Measurements from ENCODE around the gene SCP2.
A peak's percentile ranks its signal among the peaks of the same experiment; 100 is the strongest.

The SCP2 gene, protein sequence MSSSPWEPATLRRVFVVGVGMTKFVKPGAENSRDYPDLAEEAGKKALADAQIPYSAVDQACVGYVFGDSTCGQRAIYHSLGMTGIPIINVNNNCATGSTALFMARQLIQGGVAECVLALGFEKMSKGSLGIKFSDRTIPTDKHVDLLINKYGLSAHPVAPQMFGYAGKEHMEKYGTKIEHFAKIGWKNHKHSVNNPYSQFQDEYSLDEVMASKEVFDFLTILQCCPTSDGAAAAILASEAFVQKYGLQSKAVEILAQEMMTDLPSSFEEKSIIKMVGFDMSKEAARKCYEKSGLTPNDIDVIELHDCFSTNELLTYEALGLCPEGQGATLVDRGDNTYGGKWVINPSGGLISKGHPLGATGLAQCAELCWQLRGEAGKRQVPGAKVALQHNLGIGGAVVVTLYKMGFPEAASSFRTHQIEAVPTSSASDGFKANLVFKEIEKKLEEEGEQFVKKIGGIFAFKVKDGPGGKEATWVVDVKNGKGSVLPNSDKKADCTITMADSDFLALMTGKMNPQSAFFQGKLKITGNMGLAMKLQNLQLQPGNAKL

DNA sequence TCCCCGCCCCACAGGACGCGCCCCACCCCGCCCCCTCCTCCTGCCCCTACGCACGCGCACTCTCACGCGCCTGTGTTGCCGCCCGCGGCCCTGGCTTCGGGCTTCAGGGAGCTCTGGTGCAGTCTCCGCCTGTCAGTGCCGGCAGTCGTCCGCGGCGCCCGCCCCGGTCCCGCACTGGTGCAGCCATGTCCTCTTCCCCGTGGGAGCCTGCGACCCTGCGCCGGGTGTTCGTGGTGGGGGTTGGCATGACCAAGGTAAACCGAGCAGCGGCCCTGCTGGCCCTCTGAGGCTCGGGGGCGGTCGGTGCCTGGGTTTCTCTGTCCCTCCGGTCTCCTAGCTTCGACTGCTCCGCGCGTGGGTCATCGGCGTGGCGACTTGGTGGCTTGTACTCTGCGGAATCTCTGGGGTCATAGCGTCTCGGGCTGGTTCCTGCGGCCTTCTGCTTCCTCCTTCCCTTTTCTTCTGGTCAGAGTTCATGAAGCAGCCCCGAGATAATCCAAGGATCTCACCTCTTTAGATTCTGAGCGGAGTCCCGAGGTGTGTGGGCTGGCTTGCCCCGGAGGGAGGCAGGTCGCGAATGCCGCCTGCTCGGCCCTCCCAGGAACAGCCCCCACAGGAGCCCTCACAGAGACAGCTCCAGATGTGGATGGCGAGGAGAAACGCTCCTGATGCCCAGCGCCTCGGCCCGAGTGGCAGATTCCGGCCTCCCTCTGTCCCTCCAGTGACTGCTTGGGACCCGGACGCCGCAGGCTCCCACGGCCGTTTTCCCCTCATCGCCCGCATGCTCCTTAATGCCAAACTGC is at the start of gene SCP2:
SCP2 (plus strand) TSS at position 65 of the 803 bp plus-strand sequence; CDS start at position 186, 121 bp downstream.
- peak; percentile 69 for DNase-seq

DNA sequence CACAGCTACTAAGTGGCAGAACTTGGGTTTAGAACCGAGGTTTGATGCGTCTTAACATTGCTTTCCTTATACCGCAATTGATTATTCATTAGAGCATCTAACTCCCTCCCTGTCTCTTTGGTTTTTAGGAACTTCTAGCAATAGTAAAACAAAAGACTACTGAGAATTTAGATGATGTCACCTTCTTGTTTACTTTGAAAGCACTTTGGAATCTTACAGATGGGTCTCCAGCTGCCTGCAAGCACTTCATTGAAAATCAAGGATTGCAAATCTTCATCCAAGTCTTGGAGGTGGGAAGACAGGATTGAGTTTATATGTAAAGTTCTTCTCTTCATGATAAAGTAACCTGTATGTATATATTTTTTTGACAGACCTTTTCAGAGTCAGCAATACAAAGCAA is 49.5 kb upstream of the SCP2 start:
- no peak for DNase-seq

DNA sequence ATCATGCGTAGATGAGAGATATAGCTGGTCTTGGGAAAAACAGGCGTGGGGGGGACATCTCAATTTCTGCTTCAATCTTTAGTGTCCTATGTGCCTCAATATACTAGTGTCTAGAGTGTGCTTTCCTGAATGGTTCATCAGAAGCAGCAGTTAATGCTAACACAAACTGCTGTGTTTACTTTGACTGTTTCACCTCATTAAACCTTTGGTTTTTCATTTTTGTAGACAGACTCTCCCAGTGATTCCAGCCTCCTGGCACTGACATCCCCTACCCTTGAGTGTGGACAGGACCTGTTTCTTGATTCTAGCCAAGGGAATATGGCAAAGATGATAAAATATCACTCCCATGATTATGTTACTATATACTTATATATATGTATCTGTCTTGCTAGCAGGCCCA is 46.9 kb upstream of the SCP2 start:
- no peak for DNase-seq

DNA sequence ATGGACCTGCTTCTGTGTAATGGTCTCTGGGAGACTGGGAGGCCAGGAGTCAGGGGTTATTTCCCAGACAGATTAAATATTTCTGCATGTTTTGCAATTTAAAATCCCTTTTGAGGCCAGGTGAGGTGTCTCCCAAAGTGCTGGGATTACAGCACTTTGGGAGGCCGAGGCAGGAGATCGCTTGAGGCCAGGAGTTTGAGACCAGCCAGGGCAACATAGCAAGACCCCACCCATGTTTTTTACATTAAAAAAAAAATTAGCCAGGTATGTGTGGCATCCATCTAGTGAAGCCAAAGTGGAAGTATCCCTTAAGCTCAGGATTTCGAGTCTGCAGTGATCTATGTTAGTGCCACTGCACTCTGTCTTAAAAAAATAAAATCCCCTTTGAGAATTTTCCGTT is 39.6 kb upstream of the SCP2 start:
- no peak for DNase-seq

DNA sequence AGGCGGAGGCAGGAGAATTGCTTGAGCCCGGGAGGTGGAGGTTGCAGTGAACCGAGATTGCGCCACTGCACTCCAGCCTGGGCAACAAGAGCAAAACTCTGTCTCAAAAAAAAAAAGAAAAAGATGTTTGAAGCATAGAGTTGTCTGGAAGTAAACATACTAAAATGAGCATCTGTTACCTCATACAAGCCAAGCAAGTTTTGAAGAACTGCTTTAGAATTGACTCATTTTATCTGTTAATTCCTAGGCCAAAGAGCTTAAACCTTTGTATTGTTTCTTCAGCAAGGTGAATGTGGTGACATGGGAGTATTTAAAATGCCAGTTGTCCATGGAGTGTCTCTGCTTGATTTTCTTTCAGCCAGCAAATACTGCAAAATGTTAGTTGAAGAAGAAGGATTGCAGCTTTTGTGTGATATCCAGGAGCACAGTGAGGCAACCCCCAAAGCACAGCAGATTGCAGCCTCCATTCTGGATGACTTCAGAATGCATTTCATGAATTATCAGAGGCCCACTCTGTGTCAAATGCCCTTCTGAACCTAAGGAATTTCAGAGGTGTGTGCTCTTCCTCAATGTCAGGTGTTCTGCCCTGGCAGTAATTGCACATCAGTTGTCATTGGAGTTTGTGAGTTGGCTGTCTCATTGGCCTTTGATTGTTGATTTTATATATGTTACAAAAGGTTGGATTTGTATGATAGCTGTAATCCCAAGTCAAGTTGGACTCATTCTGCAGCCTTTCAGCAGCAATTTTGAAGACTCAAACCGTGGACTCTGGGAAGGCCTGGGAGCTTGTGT is 34.5 kb upstream of the SCP2 start:
- DNase-seq, result no peak

DNA sequence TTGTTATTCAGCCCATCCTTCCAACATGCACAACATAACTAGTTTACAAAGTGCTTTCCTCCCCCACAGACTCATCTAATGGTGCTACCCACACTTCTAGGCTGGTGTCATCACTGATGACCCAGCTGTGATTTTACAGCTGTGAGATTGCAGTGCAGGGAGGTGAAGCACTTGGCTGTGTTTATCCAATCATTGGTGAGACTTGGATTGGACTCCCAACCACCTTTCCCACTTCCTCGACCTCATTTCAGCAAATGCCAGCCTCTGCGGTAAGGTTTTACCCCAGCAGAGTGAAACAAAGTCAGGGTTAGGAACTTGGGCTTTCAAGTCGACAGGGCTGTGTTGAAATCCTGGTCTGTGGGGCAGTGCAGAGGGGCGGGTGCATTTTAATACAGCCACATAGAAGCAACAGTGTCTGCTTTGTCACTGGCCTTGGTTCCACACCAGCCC is 27.6 kb upstream of the SCP2 start:
- no peak for DNase-seq

DNA sequence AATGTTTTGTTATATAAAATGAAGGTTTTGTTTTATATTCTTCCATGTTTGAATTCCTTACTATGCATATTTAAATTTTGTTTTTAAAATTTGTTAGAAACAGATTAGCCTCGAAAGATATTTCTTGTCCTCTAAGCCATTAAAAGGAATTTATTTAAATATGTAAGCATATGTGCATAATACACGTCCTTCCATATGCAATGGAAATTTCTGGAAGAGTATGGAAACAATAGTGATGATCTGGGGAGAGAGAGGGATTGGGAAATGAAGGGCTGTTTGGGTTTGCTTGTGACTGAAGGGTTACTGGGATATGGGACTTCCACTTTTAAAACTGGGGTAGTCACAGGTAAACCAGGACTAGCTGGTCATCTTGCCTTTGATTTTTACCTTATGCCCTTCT is 26.7 kb upstream of the SCP2 start:
- DNase-seq, result no peak

DNA sequence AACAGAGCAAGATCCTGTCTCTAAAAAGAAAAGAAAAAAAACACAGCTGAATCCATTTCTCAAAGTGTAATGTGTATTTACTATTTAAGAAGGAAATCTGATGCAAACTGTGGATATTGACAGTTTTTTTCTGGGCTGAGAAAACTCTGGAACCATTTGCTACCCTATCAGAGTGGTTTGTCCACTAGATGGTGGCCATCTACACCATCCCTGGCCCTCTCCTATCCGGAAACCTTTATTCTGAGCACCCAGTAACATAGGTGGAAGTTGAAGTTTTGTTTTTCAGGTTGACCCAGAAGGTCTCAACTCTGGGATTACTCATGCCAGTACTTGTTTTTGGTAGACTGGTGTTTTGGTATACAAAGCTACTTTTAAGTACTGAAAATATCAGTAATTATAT is 25.7 kb upstream of the SCP2 start:
- no peak for DNase-seq

DNA sequence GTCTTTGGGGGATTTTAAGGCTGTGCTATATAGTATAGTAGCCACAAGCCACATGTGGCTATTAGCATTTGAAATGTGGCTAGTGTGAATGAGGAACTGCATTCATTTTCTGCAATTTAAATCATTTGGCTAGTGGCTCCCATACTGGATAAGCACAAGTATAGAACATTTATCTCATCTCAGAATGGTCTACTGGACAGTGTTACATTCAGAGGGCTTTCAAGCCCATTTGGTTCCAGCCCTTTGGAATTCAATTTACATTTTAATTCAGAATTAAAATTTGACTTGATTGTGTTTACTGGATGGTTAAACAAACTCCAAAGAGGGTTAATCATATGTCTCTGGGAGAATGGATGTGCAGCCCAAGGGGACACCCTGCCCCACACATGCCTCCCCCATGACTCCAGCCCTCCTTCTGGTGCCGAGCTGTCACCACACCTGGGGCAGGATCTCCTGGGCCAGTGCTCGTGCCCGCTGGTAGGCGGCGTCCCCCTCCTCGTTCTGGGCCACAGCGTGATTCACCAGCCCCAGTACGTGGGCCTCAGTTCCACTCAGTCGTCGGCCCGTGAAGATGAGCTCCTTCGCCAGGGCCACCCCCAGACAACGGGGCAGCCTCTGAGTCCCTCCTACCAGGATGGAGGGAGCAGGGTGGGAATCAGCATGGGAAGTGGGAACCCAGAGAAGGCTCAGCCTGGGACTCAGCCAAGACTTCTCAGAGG is 22.7 kb upstream of the SCP2 start:
- no peak for DNase-seq

DNA sequence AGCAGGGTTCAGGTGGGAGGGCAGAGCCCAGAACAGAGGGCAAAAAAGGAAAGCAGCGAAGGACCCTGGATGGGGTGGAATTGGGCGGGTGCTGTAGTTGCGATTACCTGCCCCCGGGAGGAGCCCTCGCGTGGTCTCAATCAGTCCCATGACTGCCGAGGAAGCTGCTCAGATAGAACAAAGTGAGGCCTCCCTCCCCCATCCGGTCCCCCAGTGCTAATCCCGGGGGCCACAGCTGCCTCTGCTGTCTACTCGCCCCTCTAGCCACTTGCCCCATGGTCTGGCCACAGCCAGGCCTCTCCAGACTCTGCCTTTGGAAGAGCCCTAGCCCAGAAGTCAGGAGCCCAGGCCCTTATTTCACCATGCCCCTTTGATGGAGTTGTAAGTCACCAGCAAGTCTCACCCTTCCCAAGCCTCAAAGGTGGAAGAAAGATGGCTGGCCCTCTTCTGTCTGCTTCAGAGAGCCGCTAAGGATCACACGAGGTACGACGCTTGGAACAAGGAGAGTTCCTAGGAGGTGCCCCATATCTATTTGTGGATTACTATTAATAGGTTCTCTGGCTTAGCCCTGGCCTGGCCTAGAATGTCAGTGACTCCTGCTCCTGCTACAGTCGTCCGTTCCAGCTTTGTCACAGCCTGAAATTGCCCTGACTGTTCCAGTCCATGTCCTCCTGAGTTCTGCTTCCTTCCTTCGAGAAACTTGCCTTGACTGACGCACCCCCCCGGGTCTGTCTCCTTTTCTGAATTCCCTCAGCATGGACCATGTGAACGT is 22.0 kb upstream of the SCP2 start:
- no peak for DNase-seq

DNA sequence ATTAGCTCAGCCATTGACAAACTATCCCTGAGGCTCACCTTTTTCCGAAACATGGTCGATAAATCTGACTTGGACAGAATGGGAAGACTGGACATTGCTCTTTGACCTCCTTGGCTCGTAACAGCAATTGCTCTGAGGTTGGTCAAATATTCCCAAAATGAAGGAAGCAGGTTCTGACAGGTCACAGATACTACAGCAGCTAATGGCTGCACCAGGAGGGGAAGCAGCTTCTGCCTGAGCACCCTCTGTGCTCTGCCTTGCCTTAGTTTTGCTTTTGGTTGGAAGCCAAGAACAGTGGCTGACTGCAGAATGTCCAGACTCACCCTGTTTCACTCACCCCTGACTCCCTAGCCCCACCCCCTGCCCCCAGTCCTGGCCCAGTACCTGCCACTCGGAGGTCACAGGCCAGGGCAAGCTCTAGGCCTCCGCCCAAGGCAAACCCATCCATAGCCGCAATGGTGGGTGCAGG is 20.9 kb upstream of the SCP2 start:
- DNase-seq, result no peak

DNA sequence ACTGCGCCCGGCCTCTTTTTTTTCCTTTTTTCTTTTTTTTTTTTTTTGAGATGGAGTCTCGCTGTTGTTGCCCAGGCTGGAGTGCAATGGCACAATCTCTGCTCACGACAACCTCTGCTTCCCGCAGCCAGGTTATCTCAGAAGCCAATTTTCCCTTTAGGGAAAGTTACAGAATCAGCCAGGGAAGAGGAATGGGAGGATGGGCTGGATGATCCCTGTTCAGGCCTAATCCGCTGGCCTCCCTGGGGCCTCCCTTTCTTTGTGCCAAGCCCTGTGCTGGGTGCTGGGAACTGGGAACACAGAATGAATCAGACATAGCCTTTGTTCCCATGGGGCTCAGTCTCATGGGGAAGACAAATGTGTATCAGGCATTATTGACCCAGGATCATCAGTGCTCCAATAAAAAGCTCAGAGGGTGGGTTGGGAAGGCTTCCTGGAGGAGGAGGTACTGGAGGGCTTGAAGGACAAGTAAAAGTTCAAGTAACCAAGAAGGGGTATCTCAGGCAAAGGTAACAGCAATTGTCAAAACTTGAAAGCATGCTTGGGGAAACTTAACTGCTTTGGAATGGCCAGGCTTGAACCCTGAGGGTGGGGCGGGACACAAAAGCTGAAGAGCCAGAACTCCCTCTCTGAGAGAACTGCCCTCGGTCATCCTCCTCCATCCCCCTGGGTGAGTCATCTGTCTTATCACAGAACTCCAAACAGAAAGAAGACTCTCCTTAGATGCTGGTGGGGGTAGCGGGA is 19.8 kb upstream of the SCP2 start:
- no peak for DNase-seq

DNA sequence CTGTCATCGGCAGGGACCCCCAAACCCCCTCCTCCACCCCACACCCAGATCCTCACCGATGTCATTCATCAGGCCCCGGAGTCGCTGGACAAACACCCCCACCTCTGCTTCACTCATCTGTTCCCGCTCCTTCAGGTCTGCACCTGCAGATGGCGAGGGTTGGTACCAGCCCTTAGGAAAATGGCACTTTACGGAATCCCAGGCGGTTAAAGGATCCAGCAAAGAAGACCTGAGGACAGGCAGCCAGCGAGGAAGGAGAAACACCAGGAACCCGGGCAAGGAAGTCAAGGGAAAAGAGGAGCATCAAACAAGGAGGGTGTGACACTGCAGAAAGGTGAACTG is 19.3 kb upstream of the SCP2 start:
- no peak for DNase-seq

DNA sequence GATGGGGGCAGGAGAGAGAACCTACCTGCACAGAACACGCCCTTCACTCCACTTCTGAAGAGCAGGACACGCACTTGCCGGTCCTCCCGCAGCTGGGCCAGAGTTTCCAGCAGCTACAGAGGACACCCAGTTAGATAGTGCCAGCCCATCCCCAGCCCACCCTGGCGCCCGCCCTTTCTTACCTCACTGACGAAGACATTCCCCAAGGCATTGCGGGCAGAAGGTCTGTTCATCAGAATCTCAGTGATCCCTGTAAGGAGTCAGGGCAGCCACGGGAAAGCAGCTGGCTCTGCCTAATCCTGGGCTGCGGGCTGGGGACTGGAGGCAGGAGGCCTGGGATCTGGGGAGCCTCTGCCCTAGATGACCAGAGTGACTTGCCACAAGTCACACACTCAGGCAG is 15.5 kb upstream of the SCP2 start:
- no peak for DNase-seq

DNA sequence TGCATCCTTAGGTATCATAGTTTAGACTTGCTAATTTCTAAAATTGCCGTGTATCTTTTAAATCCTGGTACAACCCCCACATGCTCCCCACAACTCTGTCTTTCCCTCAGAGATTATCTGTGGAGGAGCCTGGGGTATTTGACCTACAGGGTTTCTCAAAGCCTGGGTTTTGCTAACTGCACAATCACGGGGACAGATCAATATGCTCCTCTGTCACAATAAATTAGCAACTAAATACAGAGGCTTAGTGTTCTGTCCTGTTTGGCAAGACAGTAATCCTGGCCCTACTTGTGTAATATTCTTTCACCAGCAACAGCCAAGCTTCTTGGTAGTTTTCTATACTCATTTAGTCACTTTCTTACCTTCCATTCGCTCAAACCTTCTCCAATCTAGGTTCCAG is 14.1 kb upstream of the SCP2 start:
- no peak for DNase-seq

DNA sequence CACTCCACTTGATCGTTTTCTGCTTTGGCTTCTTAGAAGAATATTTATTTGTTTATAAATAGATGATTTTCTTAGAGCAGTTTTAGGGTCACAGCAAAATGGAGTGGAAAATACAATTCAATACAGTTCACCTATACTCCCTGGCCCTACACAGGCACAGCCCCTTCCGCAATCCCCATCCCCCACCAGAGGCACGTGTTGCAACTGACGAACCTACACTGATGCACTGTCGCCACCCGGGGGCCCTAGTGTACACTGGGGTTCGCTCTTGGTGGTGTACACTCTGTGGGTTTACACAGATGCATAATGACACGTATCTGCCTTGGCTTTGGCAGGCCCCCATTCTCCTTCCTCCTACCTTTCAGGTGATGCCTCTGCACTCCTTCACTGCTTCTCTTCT is 13.5 kb upstream of the SCP2 start:
- DNase-seq, result no peak

DNA sequence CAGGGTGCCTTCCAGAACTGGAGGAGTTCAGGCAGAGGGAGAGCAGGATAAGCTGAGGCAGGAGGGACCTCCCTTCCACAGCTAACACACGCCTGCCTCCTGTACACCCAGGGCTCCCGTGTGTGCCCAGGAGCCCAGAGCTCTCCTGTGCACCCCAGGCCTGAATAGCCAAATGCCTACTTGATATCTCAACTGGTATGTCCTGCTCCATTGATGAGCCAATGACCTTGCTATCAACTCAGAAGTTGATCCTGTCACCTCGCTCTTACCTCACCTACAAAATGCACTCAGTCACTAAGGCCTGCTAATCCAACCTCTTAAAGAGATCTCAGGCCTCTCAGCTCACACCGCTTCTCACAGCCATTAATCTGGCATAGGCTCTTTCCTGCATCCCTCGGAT is 12.6 kb upstream of the SCP2 start:
- DNase-seq, result no peak

DNA sequence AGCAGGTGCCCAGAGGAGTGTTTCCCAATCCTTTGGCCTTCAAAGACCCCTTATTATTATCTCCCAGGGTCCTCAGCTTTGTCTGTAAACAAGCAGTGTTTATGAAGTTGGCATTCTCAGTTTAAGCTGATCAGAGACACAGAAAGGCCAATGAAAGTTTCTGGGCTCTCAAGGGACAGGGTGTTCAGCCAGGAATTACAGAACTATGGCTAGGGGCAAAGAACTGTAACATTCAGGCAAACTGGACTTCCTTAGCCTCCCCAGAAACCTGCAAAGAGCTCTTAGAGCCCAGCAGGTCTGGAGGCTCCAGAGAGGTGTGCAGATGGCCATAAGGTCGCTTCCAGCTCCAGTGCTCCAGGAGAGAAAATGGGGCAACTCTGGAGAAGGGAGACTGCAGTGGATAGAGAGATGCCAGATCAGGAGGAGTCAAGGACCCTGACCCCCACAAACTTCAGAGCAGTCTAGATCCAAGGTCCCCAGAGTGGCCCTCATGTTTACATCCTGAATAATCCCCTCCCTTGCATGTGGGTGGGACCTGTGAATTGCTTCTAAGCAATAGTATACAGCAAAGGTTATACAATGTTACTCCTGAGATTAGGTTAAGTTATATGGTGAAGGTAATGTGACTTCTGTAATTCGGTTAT is 11.7 kb upstream of the SCP2 start:
- no peak for DNase-seq

DNA sequence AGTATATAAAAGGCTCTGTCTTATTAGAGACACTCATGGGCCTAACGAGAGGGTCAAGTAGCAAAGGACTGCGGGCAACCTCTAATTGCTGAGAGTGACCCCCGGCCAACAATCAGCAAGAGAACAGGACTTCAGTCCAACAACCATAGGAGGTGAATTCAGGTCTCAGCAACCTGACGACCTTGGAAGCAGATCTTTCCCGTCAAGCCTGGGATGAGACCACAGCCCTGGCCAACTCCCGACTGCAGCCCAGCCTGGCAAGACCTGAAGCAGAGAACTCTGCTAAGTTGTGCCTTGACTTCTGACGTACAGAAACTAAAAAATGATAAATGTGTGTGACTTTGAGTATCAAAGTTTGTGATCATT is 11.2 kb upstream of the SCP2 start:
- no peak for DNase-seq

DNA sequence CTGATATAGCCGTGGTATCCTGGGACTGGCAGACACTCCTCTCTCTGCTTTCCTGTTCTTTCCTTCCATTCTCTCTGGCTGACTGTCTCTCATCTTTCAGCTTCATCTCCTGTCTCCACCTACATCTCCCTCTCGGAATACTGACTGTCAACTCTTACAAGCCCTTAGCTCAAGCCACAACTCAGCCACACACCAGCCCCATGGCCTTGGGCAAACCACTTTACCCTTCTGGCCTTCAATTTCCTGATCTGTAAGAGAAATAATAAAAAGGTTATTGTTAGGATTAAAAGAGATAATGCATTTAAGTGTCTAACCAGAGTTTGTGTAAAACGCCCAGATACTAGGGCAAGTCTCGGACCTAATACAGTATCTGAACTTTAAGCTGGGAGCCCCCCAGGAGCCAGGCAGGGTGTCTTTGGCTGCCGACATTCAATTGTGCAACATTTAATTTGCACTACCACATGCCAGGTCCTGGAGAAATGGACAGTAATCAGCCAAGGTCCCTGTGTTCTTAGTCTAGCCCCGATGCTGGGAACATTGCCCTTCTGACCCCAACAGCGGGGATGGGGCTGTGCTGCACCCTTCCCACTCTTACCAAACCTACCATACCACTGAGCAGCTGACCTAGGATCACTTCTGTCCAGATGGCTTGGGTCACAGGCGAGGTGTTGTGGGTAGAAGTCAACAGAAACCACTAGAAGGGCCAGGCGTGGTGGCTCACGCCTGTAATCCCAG is 10.7 kb upstream of the SCP2 start:
- no peak for DNase-seq

All from CD4-positive, alpha-beta T cell treated with Interleukin-4 for 4 hours (primary cell).